Measurements from ENCODE around the gene DISP3. TPM values are rescaled to one million over a fixed set of nuclear protein-coding genes. Genes with fewer than 3 reads are reported as not detected.

DISP3 gene
- total and polyA plus RNA-seq, 8 donors: 0.13 to 6.7 (median 0.74) TPM

- intact Hi-C loops (cut with DNase I): no loop called here
- no peak for TF ChIP-seq CTCF (IDR thresholded peaks at IDR 0.05)
- FAIRE-seq (no peak), ATAC-seq (no peak), DNase-seq (no peak)
- H3K9me3 ChIP-seq: no peaks in the 10 kb centered on the region
- H3K4me3 ChIP-seq: no peak overlapping the region
- no peaks in the 10 kb centered on the region for H3K4me1 ChIP-seq
- H3K36me3 ChIP-seq: no peaks in the 10 kb centered on the region
- 38 to 41% methylated on average over 6 of the region's 6 CpGs for WGBS, 2 donors
- no peaks in the 10 kb centered on the region for H3K27me3 ChIP-seq
- no peak overlapping the region for H3K27ac ChIP-seq
Observed at GRCh38 chr1:11468878-11469277, 10.1 kb upstream of the DISP3 start.

- DNase-seq (no peak), FAIRE-seq (no peak), ATAC-seq (no peak)
- Histone ChIP-seq H3K27ac (no peak overlapping the region), H3K4me3 (no peak overlapping the region), H3K27me3 (no peaks in the 10 kb centered on the region), H3K36me3 (no peaks in the 10 kb centered on the region), H3K9me3 (no peaks in the 10 kb centered on the region), H3K4me1 (no peaks in the 10 kb centered on the region)
- WGBS, 2 donors: 37 to 53% methylated on average over 2 of the region's 2 CpGs
- intact Hi-C loops (cut with DNase I): no loop called here
- TF ChIP-seq CTCF (IDR thresholded peaks at IDR 0.05): no peak
Observed at GRCh38 chr1:11470912-11471311, 8.0 kb upstream of the DISP3 start.

GRCh38 chr1:11471473-11471872, 7.5 kb upstream of the DISP3 start:
- no peaks in the 10 kb centered on the region for H3K9me3 ChIP-seq
- no peaks in the 10 kb centered on the region for H3K27me3 ChIP-seq
- no peak overlapping the region for H3K4me3 ChIP-seq
- 27 to 30% methylated on average over 1 of the region's 1 CpG for WGBS, 2 donors
- H3K36me3 ChIP-seq: no peaks in the 10 kb centered on the region
- no peak overlapping the region for H3K27ac ChIP-seq
- intact Hi-C loops (cut with DNase I): no loop called here
- no peaks in the 10 kb centered on the region for H3K4me1 ChIP-seq
- ATAC-seq (no peak), DNase-seq (no peak), FAIRE-seq (no peak)
- TF ChIP-seq CTCF (IDR thresholded peaks at IDR 0.05): no peak

- 62 to 65% methylated on average over 2 of the region's 2 CpGs for WGBS, 2 donors
- no peak for DNase-seq
Observed at GRCh38 chr1:11472284-11472683, 6.7 kb upstream of the DISP3 start.

GRCh38 chr1:11472741-11473140, 6.2 kb upstream of the DISP3 start:
- no peak for TF ChIP-seq CTCF (IDR thresholded peaks at IDR 0.05)
- Histone ChIP-seq H3K27ac (no peak overlapping the region), H3K4me3 (no peak overlapping the region), H3K36me3 (no peaks in the 10 kb centered on the region), H3K4me1 (no peaks in the 10 kb centered on the region), H3K9me3 (no peaks in the 10 kb centered on the region), H3K27me3 (no peaks in the 10 kb centered on the region)
- DNase-seq (no peak), FAIRE-seq (no peak), ATAC-seq (no peak)
- intact Hi-C loops (cut with DNase I): no loop called here
- WGBS, 2 donors: 53 to 71% methylated on average over 3 of the region's 3 CpGs

More at GRCh38 chr1:11472284-11472683, 6.7 kb upstream of the DISP3 start:
- no peaks in the 10 kb centered on the region for H3K27me3 ChIP-seq
- ATAC-seq: no peak
- H3K4me3 ChIP-seq: no peak overlapping the region
- FAIRE-seq: no peak
- no peaks in the 10 kb centered on the region for H3K36me3 ChIP-seq
- TF ChIP-seq CTCF (IDR thresholded peaks at IDR 0.05): no peak
- intact Hi-C loops (cut with DNase I): no loop called here
- no peaks in the 10 kb centered on the region for H3K4me1 ChIP-seq
- H3K9me3 ChIP-seq: no peaks in the 10 kb centered on the region
- no peak overlapping the region for H3K27ac ChIP-seq

Measured in pancreas (tissue), 10 donors.